ENCODE data around the gene ZC3H10. TPM values are rescaled to one million over a fixed set of nuclear protein-coding genes. Genes with fewer than 3 reads are reported as not detected.

Gene ZC3H10
- total and polyA plus RNA-seq, 2 of the 13 experiments (the other 11 are each of a cell fraction or from before 2014, with no cell fraction given): 0.70 to 2.3 TPM

GRCh38 chr12:56129206-56129941, 11.3 kb downstream of the ZC3H10 start (continued):
- TF ChIP-seq KIAA2018 (CRISPR knock-in tag; IDR thresholded peaks at IDR 0.05; ENCODE audit: borderline replicate concordance) (0 out of 2 replicates have a peak, but pooled peaks have one; percentile 19), TOE1 (CRISPR knock-in tag; IDR thresholded peaks at IDR 0.05) (no peak), ZNF746 (CRISPR knock-in tag; IDR thresholded peaks at IDR 0.05) (0 out of 2 replicates have a peak, but pooled peaks have one; percentile 39), FOXP4 (CRISPR knock-in tag; IDR thresholded peaks at IDR 0.05) (no peak), ZNF17 (CRISPR knock-in tag; IDR thresholded peaks at IDR 0.05) (no peak), ZBTB1 (CRISPR knock-in tag; IDR thresholded peaks at IDR 0.05; ENCODE audit: borderline replicate concordance) (no peak), ZNF3 (CRISPR knock-in tag; IDR thresholded peaks at IDR 0.05) (no peak), PHF8 (CRISPR knock-in tag; IDR thresholded peaks at IDR 0.05) (peak; percentile 25; the same call in 1 of the 2 replicates), CHD4 (IDR thresholded peaks at IDR 0.05; ENCODE audit: borderline replicate concordance, low read length) (no peak), ZBTB39 (CRISPR knock-in tag; IDR thresholded peaks at IDR 0.05) (no peak), ZNF816 (CRISPR knock-in tag; IDR thresholded peaks at IDR 0.05; ENCODE audit: borderline replicate concordance) (no peak)

All from HepG2 (cell line).